Glomerular endothelial cell (primary cell): Measurements from ENCODE around the gene SYT4. TPM values are rescaled to one million over a fixed set of nuclear protein-coding genes. Genes with fewer than 3 reads are reported as not detected.

Source experiments
- DNase-seq: peaks from one replicate; pipeline ENCODE4 v3.0.0-alpha.2; 2011; ENCODE audit warnings: low read depth, low spot score; ENCODE audit errors: extremely low read depth
- total RNA-seq: library from RNA; depleted of rRNA; stranded (reverse); fragments of >200 nt; gene quantifications from 2 replicates; pipeline ENCODE4 v1.2.3, GENCODE V29; 2015

The SYT4 gene
- total RNA-seq, 1 donor from 2014 or later, result not detected

- DNase-seq, result no peak
Measured at GRCh38 chr18:43220691-43221090, 56.6 kb downstream of the SYT4 start.

Other genes starting within 250 kb of the SYT4 start
- not detected in 2 replicates for gene RIT2, start 161.8 kb downstream of the SYT4 start, total RNA-seq